Astrocyte of the spinal cord (primary cell): Measurements from ENCODE around the gene ZNF532.

Source experiments
- DNase-seq: peaks from one replicate; pipeline ENCODE4 v3.0.0; 2011; ENCODE audit warnings: low read depth, low spot score
- H3K4me3 ChIP-seq: 2 replicates; pipeline ENCODE4 v1.5.1; 2011; ENCODE audit warnings: low read depth, mild to moderate bottlenecking, low read length, moderate library complexity
- CTCF ChIP-seq: IDR thresholded peaks from 2 replicates; pipeline ENCODE4 v1.5.1; 2012; ENCODE audit warnings: low read depth, mild to moderate bottlenecking, low read length, inconsistent platforms
- in situ Hi-C: cut with HindIII; loops from 2 replicates; pipeline ENCODE4 v1.10.0; 2017; ENCODE audit warnings: low sequenced_read_pairs

The ZNF532 gene

GRCh38 chr18:58993260-58993659 lies 128.6 kb downstream of the ZNF532 start:
- DNase-seq, result peak; percentile 92
- TF ChIP-seq CTCF, result no peak
- in situ Hi-C loops, result no loop called here
- no peak overlapping the region for H3K4me3 ChIP-seq

- DNase-seq, result no peak
- TF ChIP-seq CTCF, result no peak
- no peak overlapping the region for H3K4me3 ChIP-seq
- in situ Hi-C loops, result no loop called here
Measured at GRCh38 chr18:58995663-58996062, 131.0 kb downstream of the ZNF532 start.

- peak; percentile 70 for DNase-seq
- no peak overlapping the region for H3K4me3 ChIP-seq
- no peak for TF ChIP-seq CTCF
- in situ Hi-C loops, result no loop called here
Measured at GRCh38 chr18:58996131-58996641, 131.5 kb downstream of the ZNF532 start.

- no peak for DNase-seq
- H3K4me3 ChIP-seq, result no peak overlapping the region
- in situ Hi-C loops, result no loop called here
- no peak for TF ChIP-seq CTCF
Measured at GRCh38 chr18:58996696-58997095, 132.0 kb downstream of the ZNF532 start.

- no peak overlapping the region for H3K4me3 ChIP-seq
- peak; percentile 91 for DNase-seq
- in situ Hi-C loops, result no loop called here
- no peak for TF ChIP-seq CTCF
Measured at GRCh38 chr18:58997811-58998337, 133.2 kb downstream of the ZNF532 start.

GRCh38 chr18:58998401-58999203 lies 133.9 kb downstream of the ZNF532 start:
- no peak overlapping the region for H3K4me3 ChIP-seq
- in situ Hi-C loops, result no loop called here
- TF ChIP-seq CTCF, result no peak
- peak; percentile 83 for DNase-seq
